ENCODE results near the gene PSMB4.
"Not testable (repeated sequence)": the region's sequence is repeated elsewhere in the genome, so short reads cannot be mapped to it uniquely, and the experiment has no call there.

Gene PSMB4

DNA sequence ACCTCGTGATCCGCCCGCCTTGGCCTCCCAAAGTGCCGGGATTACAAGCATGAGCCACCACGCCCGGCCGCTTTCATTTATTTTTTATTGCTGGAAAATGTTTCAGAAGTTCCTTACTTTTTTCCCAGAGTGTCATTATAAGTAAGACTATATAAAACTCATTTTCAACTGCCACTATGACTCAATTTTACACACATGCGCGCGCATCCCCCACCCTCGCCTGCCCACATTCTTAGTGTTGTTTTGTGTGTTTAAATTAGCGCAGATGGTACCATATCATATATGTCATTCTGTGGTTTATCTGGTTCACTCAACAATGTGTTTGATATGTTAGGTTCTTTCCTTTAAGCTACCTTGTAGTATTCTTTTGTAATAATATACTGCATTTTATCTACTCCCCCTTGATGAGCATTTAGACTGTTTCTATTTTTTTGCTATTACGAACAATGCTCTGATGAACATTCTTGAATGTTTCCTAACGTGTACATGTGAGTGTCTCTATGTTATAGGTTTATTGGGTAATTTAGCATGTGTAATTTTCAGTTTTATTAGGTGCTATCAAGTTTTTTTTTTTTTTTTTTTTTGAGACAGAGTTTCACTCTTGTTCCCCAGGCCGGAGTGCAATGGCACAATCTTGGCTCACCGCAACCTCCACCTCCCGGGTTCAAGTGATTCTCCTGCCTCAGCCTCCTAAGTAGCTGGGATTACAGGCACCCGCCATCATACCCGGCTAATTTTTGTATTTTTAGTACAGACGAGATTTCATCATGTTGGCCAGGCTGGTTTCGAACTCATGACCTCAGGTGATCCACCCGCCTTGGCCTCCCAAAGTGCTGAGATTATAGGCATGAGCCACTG lies 8.9 kb upstream of the PSMB4 start:
- not testable (repeated sequence) for DNase-seq (ENCODE audit: low spot score)

DNA sequence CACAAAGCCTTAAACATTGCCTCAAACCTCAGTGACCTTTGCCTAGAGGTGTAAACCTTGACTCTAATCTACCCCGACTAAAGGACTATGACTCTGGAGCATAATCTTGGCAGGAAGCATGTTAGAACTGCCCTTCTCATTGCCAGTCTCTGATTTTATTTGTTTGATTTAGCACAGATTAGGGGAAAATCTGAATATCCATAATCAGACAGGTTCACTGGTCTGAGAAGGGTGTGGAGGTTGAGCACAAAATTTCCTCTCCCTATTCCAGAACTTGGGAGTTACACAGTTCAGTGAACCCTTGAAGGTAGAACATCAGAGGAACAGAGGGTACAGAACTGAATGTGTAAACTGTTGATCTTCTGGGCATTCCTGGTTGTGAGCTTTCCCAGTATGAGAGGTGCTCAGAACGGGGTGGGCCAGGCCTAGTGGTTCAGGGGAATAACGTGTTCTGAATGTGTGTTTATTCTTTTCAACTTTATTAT lies 8.3 kb upstream of the PSMB4 start:
- no peak for DNase-seq (ENCODE audit: low spot score)

DNA sequence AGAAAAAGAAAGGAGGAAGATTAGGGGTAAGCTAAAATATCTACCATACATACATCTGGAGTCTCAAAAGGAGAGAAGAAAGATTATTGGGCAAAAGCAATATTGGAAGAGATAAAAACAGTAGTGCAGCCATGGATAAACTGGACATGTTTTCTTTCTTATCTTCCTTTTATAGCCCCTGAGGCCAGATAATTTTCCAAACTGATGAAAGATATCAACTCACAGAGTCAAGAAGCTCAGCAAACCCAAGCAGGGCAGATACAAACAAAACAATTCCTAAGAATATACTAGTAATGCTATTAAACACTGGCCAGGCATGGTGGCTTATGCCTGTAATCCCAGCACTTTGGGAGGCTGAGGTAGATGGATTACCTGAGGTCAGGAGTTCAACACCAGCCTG lies 5.8 kb upstream of the PSMB4 start:
- no peak for DNase-seq (ENCODE audit: low spot score)

DNA sequence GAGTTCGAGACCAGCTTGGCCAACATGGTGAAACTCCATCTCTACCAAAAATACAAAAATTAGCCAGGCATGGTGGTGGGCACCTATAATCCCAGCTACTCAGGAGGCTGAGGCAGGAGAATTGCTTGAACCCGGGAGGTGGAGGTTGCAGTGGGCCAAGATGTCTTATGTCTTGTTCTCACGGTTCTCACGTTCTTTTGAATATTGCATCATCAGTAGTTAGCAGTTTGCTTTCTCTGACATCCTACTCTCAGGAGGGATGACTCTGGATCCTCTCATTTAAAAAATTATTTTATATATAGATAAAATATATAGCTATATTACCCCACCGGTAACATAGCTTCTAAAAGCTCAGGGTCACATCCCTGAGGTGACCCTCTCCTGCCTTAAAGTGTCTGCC lies 3.1 kb upstream of the PSMB4 start:
- not testable (repeated sequence) for DNase-seq (ENCODE audit: low spot score)

DNA sequence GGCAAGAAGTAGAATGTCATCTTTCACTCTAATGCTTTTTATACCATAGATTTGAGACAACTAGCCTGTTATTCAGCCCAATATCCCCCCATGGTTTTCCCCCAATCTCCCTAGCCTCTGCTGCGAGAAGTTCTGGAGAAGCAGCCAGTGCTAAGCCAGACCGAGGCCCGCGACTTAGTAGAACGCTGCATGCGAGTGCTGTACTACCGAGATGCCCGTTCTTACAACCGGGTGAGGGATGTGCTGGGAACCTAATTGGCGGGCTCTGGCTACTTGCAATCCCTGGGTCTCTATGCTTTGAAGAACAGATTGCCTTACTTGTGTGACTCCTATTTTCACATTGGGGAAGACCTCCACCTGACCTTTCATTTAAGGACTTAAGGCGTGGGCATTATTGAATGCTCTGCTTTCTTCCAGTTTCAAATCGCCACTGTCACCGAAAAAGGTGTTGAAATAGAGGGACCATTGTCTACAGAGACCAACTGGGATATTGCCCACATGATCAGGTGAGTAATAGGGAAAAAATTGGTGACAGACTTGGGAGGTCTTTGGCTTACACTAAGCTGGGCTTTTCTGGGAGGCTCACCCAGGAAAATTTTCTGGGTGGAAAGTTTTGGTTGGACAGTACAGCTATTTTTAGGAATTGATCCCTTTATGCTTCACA lies 1.9 kb downstream of the PSMB4 start:
- no peak for DNase-seq (ENCODE audit: low spot score)

DNA sequence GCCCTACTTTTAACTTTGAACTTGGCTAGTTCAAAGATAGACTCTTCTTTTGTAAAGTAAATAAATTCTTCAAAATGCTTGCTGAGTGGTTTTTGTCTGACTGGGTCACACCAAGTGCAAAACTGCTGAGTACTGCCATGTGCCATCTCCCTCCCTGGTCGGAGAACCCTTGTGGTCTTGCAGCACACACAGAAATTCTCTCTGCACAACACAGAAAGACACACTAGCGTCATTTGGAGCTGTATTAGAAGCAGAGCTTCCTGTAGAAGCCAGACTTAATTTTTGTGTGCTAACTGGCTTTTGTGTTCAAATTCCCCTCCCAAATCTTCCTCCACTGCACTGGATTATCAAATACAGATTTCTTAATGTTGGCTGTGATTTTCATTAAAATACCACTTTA lies 2.5 kb downstream of the PSMB4 start:
- DNase-seq (ENCODE audit: low spot score): no peak

DNA sequence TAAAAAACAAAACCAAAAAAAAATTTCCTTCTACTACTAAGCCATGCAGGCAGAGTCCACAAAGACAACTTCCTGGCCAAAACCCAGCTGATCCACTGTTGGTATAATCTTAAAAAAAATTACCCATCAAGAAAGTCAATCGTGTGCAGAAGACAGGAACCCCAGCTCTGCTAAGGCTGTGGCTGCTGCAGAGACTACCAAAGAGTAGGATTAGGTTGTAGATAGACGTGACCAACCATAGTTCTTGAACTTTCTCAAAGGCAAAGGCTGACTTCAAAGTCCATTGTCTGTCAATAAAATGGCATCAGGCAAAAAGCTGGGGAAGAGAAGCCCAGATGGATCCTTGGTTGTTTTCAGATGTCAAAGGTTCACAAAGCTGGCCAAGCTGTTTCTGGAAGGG lies 3.4 kb downstream of the PSMB4 start:
- DNase-seq (ENCODE audit: low spot score): no peak

DNA sequence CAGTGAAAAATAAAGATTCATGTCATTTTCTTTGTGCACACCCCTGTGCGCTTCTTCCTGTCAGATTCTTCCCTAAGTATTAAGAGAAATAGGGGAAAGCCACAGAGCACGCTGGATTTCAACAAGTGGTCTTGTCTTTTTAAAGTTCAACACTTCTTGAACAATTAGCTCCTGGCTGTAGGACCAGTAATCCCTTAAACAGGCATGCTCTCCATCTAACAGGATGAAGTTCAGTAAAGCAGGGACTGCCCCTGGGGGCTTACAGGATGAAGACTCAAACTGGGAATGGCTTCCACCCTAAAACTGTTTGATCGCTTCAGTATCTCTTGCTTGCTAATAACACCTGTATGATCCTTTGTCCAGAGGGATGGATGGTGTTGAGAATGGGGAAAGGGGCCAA lies 4.2 kb downstream of the PSMB4 start:
- DNase-seq (ENCODE audit: low spot score): no peak

DNA sequence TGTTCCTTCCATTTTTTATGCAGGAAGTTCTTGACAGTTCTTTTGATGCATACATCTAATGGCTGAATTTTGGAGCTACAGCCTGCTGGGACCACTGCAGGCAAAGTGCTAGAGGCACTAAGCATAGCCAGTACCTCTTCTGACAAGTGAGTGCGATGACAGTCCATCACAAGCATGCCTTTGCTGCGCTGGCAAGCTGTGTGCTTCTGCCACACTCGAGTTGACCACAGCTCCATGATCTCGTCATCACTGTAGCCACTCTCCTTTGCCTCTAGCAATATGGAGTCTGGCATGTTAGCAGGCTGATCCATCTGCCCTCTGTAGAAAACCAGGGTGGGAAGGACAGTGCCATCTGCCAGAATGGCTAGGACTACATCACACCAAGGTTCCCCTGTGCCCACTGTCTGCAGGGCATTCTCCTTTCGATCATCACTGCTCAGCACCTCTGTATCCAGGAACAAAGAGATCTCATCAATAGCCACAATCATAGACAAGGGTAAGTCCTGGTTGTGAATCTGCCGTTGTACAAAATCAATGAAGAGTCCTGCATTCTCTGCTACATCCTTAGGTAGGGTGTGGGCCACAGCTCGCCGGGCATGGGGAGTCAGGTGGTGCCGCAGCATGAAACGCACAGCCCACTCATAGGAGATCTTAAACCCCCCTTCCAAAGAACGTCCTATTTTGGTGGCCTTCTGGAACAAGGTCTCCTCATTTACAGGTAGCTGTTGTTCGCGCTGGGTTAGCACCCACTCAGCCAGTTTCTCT lies 6.0 kb downstream of the PSMB4 start:
- DNase-seq (ENCODE audit: low spot score): no peak

DNA sequence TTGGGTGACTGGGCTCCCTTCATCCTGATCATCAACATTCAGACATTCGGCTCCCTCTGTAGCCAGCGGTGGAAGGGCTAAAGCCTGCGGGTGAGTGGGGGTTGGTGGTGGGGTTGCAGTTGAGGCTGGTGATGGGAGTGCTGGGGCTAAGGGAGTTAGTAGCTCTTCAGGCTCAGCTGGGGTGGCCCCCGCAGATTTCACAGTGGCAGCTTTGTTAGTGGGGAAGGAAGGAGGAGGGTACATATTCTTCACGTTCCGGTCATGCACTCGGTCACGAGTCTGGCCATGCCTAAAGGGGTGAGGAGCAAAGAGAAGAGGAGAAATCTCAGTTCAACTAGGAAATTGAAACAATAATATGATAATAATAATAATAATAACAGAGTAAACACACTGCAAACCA lies 6.8 kb downstream of the PSMB4 start:
- DNase-seq (ENCODE audit: low spot score): peak; percentile 53

DNA sequence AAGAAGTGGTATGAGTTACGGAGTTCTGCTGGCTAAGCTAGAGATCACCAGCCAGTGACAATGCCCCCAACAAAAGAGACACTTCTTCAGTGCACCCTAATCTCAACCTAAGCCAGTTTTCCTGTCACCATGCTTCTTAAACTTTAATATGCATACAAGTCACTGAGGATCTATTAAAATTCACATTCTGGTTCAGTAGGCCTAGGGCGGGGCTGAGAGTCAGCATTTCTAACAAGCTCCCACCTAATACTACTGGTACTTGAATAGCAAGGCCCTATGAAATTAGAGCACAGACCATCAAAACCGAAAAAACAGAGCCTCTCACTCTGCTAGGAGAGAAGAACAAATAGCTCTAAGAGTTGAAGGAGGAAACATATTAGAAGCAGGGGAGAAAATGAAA lies 7.9 kb downstream of the PSMB4 start:
- no peak for DNase-seq (ENCODE audit: low spot score)

DNA sequence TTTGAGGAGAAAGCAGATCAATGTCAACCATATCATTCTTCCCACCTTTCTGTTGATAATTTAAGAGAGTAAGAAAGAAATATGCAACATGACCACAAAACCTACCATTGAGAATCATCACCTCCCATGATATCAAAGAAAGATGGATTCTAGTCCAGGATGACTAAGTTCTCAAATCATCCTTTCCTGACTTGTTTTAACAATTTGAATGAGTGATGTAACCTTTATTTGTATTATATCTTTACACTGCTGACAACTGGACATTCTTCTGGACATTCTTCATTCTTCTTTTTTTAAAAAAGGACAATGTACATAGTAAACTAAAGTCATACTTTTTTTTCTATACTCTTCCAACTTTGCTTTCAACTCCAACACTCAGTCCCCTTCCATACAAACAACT lies 9.5 kb downstream of the PSMB4 start:
- no peak for DNase-seq (ENCODE audit: low spot score)

DNA sequence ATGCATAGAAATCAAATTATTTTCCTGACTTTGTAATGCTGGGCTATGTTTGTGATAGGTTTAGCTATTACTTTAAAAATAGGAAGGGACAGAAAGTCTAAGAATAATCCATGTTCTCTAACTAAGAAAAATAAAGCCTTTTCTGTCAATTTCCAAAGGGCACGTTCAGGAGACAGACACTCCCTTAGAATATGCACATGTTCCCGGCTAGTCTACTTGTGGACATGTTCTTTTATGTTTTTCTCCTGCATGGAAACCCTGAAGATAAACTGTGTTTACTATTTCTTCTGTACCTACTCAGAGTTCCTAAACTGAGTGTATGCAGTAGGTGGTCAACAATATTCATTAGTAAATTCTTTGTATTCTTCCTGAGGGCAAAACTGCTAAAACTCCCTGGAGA lies 12.5 kb downstream of the PSMB4 start:
- DNase-seq (ENCODE audit: low spot score): no peak

DNA sequence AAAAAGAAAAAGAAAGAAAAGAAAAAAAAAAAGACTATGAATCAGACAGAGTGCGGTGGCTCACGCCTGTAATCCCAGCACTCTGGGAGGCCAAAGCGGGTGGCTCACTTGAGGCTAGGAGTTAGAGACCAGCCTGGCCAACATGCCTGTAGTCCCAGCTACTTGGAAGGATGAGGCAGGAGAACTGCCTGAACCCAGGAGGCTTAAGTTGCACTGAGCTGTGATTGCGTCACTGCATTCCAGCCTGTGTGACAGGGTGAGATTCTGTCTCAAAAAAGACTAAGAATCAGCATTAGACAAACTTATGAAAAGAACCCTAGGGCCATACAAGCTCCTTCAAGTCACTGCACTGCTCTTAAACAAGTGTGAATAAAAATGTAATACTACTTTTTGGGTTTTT lies 16.9 kb downstream of the PSMB4 start:
- no peak for DNase-seq (ENCODE audit: low spot score)

DNA sequence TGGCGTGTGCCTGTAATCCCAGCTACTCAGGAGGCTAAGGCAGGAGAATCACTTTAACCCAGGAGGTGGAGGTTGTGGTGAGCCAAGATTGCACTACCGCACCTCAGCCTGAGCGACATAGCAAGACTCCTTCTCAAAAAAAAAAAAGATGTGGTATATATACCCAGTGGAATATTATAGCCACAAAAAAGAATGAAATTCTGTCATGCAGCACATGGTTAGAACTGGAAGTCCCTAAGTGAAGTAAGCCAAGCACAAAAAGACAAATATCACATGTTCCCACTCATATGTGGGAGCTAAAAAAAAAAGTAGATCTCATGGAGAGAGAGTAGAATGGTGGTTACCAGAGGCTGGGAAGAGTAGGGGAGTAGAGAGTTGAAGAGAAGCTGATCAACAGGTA lies 18.7 kb downstream of the PSMB4 start:
- DNase-seq (ENCODE audit: low spot score): no peak

DNA sequence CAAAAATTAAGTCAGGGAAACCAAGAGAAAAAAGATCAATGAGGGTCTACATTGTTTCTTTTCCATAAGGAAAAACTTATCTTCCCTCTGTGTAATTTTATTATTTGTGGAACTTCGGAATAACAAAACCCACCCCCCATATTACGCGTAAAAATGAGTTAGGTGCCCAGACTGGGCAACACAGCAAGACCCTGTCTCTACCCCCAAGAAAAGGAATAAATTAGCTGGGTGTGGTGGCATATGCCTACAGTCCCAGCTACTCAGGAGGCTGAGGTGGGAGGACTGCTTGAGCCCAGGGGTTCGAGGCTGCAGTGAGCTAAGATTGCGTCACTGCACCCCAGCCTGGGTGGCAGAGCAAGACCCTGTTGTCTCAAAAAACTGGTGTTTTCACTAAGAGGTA lies 20.4 kb downstream of the PSMB4 start:
- DNase-seq (ENCODE audit: low spot score): no peak

DNA sequence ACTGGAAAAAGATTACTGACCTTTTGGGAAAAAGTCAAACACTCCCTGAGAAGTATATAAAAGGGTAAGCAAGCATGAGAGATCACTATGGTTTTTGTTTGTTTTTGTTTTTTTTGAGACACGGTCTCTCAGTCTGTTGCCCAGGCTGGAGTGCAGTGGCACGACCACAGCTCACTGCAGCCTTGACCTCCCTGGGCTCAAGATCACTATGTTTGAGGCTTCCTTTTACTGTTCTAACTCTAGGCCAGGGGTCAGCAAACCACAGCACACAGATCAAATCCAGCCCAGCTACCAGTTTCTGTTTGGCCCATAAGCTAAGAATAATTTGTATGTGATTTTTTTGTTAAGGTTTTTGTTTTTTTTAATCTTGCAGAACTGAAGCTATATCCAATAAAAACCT lies 25.7 kb downstream of the PSMB4 start:
- DNase-seq (ENCODE audit: low spot score): no peak

DNA sequence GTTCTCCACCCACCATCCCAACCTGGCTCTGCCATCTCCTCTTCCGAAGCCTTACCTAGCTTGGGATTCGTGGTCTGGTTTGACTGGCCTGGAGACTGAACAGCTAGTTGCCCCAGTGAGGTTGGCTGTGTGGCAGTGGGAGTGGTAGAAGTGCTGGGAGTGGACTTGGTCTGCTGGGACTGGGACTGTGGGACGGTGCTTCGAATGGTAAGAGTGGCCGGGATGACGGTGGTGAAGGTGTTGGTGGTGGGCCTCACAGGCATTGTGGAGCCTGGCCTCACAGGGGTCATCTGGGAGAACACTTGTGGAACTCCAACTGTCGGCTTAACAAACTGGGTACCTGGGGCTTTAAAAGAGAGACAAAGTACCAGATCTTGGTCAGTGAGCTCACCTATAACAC lies 28.7 kb downstream of the PSMB4 start:
- DNase-seq (ENCODE audit: low spot score): no peak

DNA sequence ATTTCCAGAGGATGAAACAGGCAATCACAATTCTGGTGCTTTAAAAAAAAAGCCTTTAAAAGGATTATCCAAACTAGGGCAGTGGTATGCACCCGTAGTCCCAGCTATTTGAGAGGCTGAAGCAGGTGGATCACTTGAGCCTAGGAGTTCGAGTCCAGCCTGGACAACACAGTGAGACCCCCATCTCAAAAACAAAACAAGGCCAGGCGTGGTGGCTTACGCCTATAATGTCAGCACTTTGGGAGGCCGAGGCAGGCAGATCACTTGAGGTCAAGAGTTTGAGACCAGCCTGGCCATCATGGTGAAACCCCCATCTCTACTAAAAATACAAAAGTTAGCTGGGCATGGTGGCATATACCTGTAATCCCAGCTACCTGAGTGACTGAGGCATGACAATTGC lies 34.5 kb downstream of the PSMB4 start:
- not testable (repeated sequence) for DNase-seq (ENCODE audit: low spot score)

DNA sequence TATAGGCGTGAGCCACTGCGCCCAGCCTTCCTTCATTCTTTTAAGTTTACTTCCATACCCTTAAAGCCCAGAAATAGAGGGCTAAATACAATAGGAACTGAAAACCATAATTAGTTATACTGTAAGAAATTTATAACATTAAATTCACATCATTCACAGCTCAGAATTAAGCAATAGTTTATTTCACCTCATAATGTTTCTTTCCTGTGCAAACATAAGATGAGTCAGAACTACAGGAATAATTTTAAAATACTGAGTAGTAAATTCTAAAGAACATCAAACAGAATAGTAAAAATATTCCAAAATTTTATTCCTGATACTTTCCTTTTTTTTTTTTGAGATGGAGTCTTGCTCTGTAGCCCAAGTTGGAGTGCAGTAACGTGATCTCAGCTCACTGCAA lies 35.8 kb downstream of the PSMB4 start:
- no peak for DNase-seq (ENCODE audit: low spot score)

DNA sequence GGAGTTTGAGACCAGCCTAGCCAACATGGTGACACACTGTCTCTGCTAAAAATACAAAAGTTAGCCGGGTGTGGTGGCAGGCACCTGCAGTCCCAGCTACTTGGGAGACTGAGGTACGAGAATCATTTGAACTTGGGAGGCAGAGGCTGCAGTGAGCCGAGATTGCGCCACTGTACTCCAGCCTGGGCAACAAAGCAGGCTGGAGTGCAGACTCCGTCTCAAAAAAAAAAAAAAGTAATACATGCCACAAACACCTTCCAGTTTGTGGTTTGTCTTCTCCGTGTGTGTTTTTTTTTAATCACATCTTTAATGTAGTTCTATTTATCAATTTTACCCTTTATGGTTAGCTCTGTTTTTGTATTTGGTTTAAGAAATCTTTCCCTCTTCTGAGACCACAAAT lies 37.6 kb downstream of the PSMB4 start:
- DNase-seq (ENCODE audit: low spot score): no peak

DNA sequence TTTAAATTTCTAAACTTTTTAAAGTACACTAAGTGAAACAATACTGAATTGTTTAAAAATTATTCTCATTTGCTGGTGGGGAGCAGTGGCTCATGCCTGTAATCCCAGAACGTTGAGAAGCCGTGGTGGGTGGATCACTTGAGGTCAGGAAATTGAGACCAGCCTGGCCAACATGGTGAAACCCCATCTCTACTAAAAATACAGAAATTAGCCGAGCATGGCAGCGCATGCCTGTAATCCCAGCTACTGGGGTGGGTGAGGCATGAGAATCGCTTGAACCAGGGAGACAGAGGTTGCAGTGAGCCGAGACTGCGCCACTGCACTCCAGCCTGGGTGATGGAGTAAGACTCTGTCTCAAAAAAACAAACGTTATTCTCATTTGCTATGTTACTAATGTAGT lies 38.0 kb downstream of the PSMB4 start:
- DNase-seq (ENCODE audit: low spot score): not testable (repeated sequence)

Measured in pons (tissue), 1 donor.